HepG2 (cell line): ENCODE data around the gene TPRN. TPM values are rescaled to one million over a fixed set of nuclear protein-coding genes. Genes with fewer than 3 reads are reported as not detected.

Experiments used
- CHCHD3 ChIP-seq: sonication (generic); formaldehyde crosslinking; IDR thresholded peaks from 2 replicates; pipeline ENCODE4 v1.8.0; 2022; ENCODE audit warnings: mild to moderate bottlenecking, missing genetic modification reagents, moderate library complexity
- FOSL2 ChIP-seq: sonication (generic); formaldehyde crosslinking; IDR thresholded peaks from 2 replicates; pipeline ENCODE4 v1.4.0; 2020; ENCODE audit warnings: missing genetic modification reagents
- HNF4G ChIP-seq, 2 experiments: sonication (generic) in 1 of 2; formaldehyde crosslinking in 1 of 2; IDR thresholded peaks; 2 replicates each; pipeline versions ENCODE4 v1.4.0 to v1.6.1; 2011 to 2020; ENCODE audit warnings: borderline replicate concordance in 2 of 2, low read depth in 2 of 2, mild to moderate bottlenecking in 2 of 2, low read length in 1 of 2, missing genetic modification reagents in 1 of 2, moderate library complexity in 1 of 2
- HOXA7 ChIP-seq: sonication (generic); formaldehyde crosslinking; IDR thresholded peaks from 2 replicates; pipeline ENCODE4 v1.8.1; 2022; ENCODE audit warnings: mild to moderate bottlenecking, missing genetic modification reagents, moderate library complexity
- IRF2 ChIP-seq: IDR thresholded peaks from 2 replicates; pipeline ENCODE4 v1.6.1; 2018; ENCODE audit warnings: missing genetic modification reagents, missing compliant biosample characterization
- MNT ChIP-seq: fragments of 450-650 bp; IDR thresholded peaks from 2 replicates; pipeline ENCODE4 v1.6.1; 2016
- SIX1 ChIP-seq: sonication (generic); formaldehyde crosslinking; IDR thresholded peaks from 2 replicates; pipeline ENCODE4 v1.4.0; 2020; ENCODE audit warnings: missing genetic modification reagents, borderline replicate concordance
- STAT6 ChIP-seq: sonication (generic); formaldehyde crosslinking; IDR thresholded peaks from 2 replicates; pipeline ENCODE4 v1.4.0; 2020; ENCODE audit warnings: missing genetic modification reagents, mild to moderate bottlenecking, borderline replicate concordance
- ZNF629 ChIP-seq: sonication (generic); formaldehyde crosslinking; conservative IDR thresholded peaks from 2 replicates; pipeline ENCODE4 v1.5.0; 2020; ENCODE audit warnings: missing genetic modification reagents
- ZSCAN20 ChIP-seq: sonication (generic); formaldehyde crosslinking; IDR thresholded peaks from 2 replicates; pipeline ENCODE4 v1.4.0; 2020; ENCODE audit warnings: missing genetic modification reagents, mild to moderate bottlenecking, borderline replicate concordance
- polyA plus RNA-seq, 8 experiments: library from polyadenylated mRNA; depleted of rRNA in 3 of 8; stranded (reverse) in 7 of 8; unstranded in 1 of 8; fragments of >200 nt; fragmentation: Illumina TruSeq in 4 of 8; extraction: Trizol in 4 of 8; gene quantifications; 2 replicates each; pipeline versions ENCODE4 v1.2.1 to v1.2.3, GENCODE V29; 2011 to 2016; ENCODE audit warnings: low read depth in 4 of 8, missing spikeins in 1 of 8, mixed read lengths in 1 of 8; ENCODE audit not compliant: insufficient read depth in 1 of 8
- total RNA-seq, 5 experiments: library from RNA; depleted of rRNA; stranded (reverse); fragments of >200 nt; fragmentation: Illumina TruSeq; extraction: Trizol; gene quantifications; 2 replicates each; pipeline ENCODE4 v1.2.3, GENCODE V29; 2016; ENCODE audit warnings: low read depth in 1 of 5
- TF ChIP-seq, protein P1 (sequence below): IDR thresholded peaks from 2 replicates; pipeline ENCODE4 v1.6.1; 2016; ENCODE audit warnings: low read depth, missing genetic modification reagents, missing compliant biosample characterization
- TF ChIP-seq, protein P2 (sequence below): sonication (generic); formaldehyde crosslinking; IDR thresholded peaks from 2 replicates; pipeline ENCODE4 v1.4.0; 2020; ENCODE audit warnings: missing genetic modification reagents, borderline replicate concordance

Gene TPRN
- total and polyA plus RNA-seq, 2 of the 13 experiments (the other 11 are each of a cell fraction or from before 2014, with no cell fraction given), result 10.1 to 19.2 TPM

- TF ChIP-seq STAT6 (0 out of 2 replicates have a peak, but pooled peaks have one; percentile 47), ZNF629 (CRISPR knock-in tag) (no peak; the same call in 1 of the 2 replicates), HNF4G (IDR thresholded peaks at IDR 0.05; ENCODE audit: borderline replicate concordance, low read depth, low read length) (peak; percentile 88), HNF4G (CRISPR knock-in tag; IDR thresholded peaks at IDR 0.05; ENCODE audit: borderline replicate concordance, low read depth) (peak; percentile 94), HOXA7 (no peak), CHCHD3 (no peak), SIX1 (CRISPR knock-in tag) (no peak; the same call in 1 of the 2 replicates), MNT (peak; percentile 68), IRF2 (CRISPR knock-in tag) (peak; percentile 93), ZSCAN20 (0 out of 2 replicates have a peak, but pooled peaks have one; percentile 0), FOSL2 (no peak; the same call in none of the 2 replicates)
- TF ChIP-seq, protein P1, sequence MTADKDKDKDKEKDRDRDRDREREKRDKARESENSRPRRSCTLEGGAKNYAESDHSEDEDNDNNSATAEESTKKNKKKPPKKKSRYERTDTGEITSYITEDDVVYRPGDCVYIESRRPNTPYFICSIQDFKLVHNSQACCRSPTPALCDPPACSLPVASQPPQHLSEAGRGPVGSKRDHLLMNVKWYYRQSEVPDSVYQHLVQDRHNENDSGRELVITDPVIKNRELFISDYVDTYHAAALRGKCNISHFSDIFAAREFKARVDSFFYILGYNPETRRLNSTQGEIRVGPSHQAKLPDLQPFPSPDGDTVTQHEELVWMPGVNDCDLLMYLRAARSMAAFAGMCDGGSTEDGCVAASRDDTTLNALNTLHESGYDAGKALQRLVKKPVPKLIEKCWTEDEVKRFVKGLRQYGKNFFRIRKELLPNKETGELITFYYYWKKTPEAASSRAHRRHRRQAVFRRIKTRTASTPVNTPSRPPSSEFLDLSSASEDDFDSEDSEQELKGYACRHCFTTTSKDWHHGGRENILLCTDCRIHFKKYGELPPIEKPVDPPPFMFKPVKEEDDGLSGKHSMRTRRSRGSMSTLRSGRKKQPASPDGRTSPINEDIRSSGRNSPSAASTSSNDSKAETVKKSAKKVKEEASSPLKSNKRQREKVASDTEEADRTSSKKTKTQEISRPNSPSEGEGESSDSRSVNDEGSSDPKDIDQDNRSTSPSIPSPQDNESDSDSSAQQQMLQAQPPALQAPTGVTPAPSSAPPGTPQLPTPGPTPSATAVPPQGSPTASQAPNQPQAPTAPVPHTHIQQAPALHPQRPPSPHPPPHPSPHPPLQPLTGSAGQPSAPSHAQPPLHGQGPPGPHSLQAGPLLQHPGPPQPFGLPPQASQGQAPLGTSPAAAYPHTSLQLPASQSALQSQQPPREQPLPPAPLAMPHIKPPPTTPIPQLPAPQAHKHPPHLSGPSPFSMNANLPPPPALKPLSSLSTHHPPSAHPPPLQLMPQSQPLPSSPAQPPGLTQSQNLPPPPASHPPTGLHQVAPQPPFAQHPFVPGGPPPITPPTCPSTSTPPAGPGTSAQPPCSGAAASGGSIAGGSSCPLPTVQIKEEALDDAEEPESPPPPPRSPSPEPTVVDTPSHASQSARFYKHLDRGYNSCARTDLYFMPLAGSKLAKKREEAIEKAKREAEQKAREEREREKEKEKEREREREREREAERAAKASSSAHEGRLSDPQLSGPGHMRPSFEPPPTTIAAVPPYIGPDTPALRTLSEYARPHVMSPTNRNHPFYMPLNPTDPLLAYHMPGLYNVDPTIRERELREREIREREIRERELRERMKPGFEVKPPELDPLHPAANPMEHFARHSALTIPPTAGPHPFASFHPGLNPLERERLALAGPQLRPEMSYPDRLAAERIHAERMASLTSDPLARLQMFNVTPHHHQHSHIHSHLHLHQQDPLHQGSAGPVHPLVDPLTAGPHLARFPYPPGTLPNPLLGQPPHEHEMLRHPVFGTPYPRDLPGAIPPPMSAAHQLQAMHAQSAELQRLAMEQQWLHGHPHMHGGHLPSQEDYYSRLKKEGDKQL (CRISPR knock-in tag), result no peak
- TF ChIP-seq, protein P2, sequence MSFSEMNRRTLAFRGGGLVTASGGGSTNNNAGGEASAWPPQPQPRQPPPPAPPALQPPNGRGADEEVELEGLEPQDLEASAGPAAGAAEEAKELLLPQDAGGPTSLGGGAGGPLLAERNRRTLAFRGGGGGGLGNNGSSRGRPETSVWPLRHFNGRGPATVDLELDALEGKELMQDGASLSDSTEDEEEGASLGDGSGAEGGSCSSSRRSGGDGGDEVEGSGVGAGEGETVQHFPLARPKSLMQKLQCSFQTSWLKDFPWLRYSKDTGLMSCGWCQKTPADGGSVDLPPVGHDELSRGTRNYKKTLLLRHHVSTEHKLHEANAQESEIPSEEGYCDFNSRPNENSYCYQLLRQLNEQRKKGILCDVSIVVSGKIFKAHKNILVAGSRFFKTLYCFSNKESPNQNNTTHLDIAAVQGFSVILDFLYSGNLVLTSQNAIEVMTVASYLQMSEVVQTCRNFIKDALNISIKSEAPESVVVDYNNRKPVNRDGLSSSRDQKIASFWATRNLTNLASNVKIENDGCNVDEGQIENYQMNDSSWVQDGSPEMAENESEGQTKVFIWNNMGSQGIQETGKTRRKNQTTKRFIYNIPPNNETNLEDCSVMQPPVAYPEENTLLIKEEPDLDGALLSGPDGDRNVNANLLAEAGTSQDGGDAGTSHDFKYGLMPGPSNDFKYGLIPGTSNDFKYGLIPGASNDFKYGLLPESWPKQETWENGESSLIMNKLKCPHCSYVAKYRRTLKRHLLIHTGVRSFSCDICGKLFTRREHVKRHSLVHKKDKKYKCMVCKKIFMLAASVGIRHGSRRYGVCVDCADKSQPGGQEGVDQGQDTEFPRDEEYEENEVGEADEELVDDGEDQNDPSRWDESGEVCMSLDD (CRISPR knock-in tag), result peak; percentile 54; the same call in 1 of the 2 replicates
Observed at GRCh38 chr9:137200311-137201204, at the start of gene TPRN (continued).
